Lower lobe of right lung (tissue), 2 donors: ENCODE measurements around the gene ZC2HC1C. TPM values are rescaled to one million over a fixed set of nuclear protein-coding genes. Genes with fewer than 3 reads are reported as not detected.

Experiments used
- ATAC-seq, 2 donors: fragments of 200-7000 bp; cut with Tn5 transposase; one replicate each; pipeline ENCODE4 v1.9.1; 2020 to 2022; ENCODE audit warnings: mild to moderate bottlenecking in 2 of 2, moderate library complexity in 2 of 2
- DNase-seq: peaks from one replicate; pipeline ENCODE4 v3.0.0-alpha.2; 2020
- H3K27ac ChIP-seq: fragments of 200-600 bp; one replicate; pipeline ENCODE4 v1.8.0; 2022
- H3K27me3 ChIP-seq: fragments of 200-600 bp; one replicate; pipeline ENCODE4 v1.8.0; 2022; ENCODE audit warnings: low read depth
- H3K36me3 ChIP-seq: fragments of 200-600 bp; one replicate; pipeline ENCODE4 v1.8.0; 2022; ENCODE audit warnings: mild to moderate bottlenecking
- H3K4me1 ChIP-seq: fragments of 200-600 bp; one replicate; pipeline ENCODE4 v1.8.0; 2022
- H3K4me3 ChIP-seq: fragments of 200-600 bp; one replicate; pipeline ENCODE4 v1.8.0; 2022; ENCODE audit warnings: mild to moderate bottlenecking
- H3K9me3 ChIP-seq: fragments of 200-600 bp; one replicate; pipeline ENCODE4 v1.8.0; 2022
- intact Hi-C: fragments of 100-400 bp; cut with DNase I; formaldehyde crosslinking; loops from one replicate; pipeline ENCODE4 v1.11.0; 2022
- total RNA-seq: library from RNA; stranded (reverse); fragmentation: NEBNext Ultra II Directional; extraction: Animal tissue kit (Norgen Biotek cat#: 25700); gene quantifications from one replicate; pipeline ENCODE4 v1.2.1, GENCODE V29; 2021
- TF ChIP-seq, protein P1 (sequence below): fragments of 200-600 bp; IDR thresholded peaks from one replicate; pipeline ENCODE4 v1.8.0; 2022; ENCODE audit warnings: antibody characterized with exemption, mild to moderate bottlenecking
- donor health status: DM: no; HTN: yes; CAD: no; lungs with severe emphysema.

Gene ZC2HC1C
- total RNA-seq, 1 donor from 2014 or later = 4.7 TPM

DNA sequence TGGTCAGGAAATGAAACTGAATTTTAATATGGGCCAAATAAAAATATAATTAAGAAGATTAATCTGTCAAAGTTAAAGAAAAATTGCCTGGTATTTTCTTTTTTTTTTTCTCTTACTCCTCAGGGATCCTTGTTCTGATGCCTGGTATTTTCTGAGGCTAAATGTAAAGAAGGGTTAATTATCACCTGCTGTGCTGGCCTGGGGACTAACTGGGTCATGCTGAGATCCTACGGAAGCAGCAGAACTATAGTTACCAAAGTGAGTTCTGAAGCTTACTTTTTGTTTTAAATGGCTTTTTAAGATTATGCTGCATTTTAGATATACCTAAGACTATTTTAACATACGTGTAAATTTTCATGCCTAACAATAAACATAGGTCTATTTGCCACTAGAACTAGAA, 23.3 kb downstream of the ZC2HC1C start:
- intact Hi-C loops = no loop called here
- TF ChIP-seq, protein P1, sequence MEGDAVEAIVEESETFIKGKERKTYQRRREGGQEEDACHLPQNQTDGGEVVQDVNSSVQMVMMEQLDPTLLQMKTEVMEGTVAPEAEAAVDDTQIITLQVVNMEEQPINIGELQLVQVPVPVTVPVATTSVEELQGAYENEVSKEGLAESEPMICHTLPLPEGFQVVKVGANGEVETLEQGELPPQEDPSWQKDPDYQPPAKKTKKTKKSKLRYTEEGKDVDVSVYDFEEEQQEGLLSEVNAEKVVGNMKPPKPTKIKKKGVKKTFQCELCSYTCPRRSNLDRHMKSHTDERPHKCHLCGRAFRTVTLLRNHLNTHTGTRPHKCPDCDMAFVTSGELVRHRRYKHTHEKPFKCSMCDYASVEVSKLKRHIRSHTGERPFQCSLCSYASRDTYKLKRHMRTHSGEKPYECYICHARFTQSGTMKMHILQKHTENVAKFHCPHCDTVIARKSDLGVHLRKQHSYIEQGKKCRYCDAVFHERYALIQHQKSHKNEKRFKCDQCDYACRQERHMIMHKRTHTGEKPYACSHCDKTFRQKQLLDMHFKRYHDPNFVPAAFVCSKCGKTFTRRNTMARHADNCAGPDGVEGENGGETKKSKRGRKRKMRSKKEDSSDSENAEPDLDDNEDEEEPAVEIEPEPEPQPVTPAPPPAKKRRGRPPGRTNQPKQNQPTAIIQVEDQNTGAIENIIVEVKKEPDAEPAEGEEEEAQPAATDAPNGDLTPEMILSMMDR = no peak
- H3K4me3 ChIP-seq = no peak overlapping the region
- H3K4me1 ChIP-seq = no peaks in the 10 kb centered on the region
- no peaks in the 10 kb centered on the region for H3K27me3 ChIP-seq
- H3K36me3 ChIP-seq = peaks cover 99% of the 10 kb centered on the region
- no peak overlapping the region for H3K27ac ChIP-seq
- ATAC-seq (no peak), DNase-seq (no peak)
- H3K9me3 ChIP-seq = no peaks in the 10 kb centered on the region

DNA sequence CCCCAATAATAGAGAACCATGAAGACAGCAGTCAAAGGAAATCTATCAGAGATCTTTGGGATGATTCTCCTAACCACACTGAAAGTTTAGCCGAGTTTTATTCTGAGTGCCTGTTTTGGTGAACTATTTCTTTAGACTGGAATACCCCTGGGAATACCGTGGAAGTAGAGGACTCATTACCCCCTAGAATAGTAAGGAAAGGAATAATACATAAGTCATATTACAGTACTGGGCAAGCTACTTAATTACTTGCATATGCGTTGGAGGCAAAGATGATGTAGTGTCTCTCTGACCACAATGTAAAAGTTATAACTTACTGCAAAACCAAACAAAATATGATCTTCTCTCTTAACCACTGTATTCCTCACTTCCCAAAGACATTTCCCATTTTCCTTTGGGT, 25.5 kb downstream of the ZC2HC1C start:
- H3K27ac ChIP-seq = no peak overlapping the region
- ATAC-seq (no peak), DNase-seq (no peak)
- intact Hi-C loops = no loop called here
- no peaks in the 10 kb centered on the region for H3K4me1 ChIP-seq
- no peaks in the 10 kb centered on the region for H3K27me3 ChIP-seq
- H3K36me3 ChIP-seq = peaks cover 100% of the 10 kb centered on the region
- no peak overlapping the region for H3K4me3 ChIP-seq
- no peaks in the 10 kb centered on the region for H3K9me3 ChIP-seq
- TF ChIP-seq, protein P1 = no peak

DNA sequence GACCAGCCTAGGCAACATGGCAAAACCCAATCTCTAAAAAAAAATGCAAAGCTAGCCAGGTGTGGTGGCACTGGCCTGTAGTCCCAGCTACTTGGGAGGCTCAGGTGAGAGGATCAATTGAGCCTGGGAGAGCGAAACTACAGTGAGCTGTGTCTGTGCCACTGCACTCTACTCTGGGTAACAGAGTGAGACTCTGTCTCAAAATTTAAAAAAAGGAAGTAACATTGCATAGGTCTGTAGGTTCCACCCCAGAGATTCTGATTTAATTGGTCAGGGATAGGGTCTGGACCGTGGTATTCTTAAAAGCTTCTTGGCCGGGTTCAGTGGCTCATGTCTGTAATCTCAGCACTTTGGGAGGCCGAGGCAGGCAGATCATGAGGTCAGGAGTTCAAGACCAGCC, 26.2 kb downstream of the ZC2HC1C start:
- Histone ChIP-seq H3K27ac (no peak overlapping the region), H3K27me3 (no peaks in the 10 kb centered on the region), H3K4me3 (no peak overlapping the region), H3K36me3 (peaks cover 100% of the 10 kb centered on the region), H3K4me1 (no peaks in the 10 kb centered on the region), H3K9me3 (no peaks in the 10 kb centered on the region)
- DNase-seq (no peak), ATAC-seq (no peak)
- intact Hi-C loops = no loop called here
- TF ChIP-seq, protein P1 = no peak

DNA sequence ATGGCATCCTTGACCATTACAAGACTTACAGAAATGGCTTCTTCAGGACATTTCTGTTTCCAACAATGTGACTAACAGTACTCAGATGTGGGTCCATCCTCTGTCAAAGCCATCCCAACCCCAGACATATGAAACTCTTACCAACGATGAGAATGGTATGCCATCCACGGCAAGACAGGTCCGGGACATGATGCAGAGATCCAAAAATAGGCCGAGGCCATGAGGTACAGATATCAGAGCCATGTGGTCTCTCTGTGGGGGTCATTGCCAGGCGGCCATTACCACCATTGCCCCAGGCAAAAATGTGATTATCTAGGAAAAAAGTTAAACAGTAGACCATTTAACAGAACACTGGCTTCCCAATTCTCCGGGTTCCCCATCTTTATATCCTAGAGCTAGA, 27.5 kb downstream of the ZC2HC1C start:
- intact Hi-C loops = no loop called here
- ATAC-seq (no peak), DNase-seq (no peak)
- H3K27ac ChIP-seq = no peak overlapping the region
- peaks cover 100% of the 10 kb centered on the region for H3K36me3 ChIP-seq
- H3K4me1 ChIP-seq = no peaks in the 10 kb centered on the region
- TF ChIP-seq, protein P1 = no peak
- no peak overlapping the region for H3K4me3 ChIP-seq
- no peaks in the 10 kb centered on the region for H3K9me3 ChIP-seq
- no peaks in the 10 kb centered on the region for H3K27me3 ChIP-seq

DNA sequence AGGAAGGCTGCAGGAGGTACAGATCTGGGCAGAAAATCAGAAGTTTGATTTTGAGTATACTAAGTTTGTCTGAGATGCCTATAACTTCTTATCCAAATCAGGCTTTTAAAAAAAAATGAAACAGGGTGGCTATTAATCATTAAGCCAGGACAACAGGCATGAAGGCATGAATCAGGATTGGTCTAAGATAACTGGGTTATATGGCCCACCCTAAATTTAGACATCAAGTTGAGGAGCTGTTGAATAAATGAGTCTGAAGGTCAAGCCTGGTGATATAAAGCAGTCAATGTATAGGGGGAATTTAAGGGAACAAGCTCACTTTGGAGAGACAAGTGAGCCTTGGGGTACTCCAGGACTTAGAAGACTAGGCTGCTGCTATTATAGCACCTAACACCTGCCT, 28.8 kb downstream of the ZC2HC1C start:
- ATAC-seq = no peak
- H3K27me3 ChIP-seq = no peaks in the 10 kb centered on the region
- no peaks in the 10 kb centered on the region for H3K9me3 ChIP-seq
- intact Hi-C loops = no loop called here
- H3K36me3 ChIP-seq = peaks cover 98% of the 10 kb centered on the region
- TF ChIP-seq, protein P1 = no peak
- no peak overlapping the region for H3K27ac ChIP-seq
- no peak overlapping the region for H3K4me3 ChIP-seq
- DNase-seq = no peak
- H3K4me1 ChIP-seq = no peaks in the 10 kb centered on the region

DNA sequence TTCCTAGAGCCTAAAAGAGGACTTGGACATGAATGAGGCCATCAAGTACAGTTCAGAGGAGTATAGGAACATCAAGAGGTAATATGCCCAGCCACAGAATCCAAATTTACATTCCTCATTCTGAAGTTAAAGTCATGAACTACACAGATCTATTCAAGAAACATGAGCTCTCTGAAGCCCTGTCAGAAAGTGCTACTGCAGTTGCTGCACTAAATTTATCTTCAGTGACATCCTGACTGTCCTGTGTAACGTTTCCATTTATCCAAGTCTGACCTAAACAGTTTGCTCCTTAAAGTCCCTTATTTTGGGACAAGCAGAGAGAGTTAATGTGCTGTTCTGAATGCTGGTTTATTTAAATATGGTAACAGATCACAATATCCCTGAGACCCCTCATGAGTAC, 29.2 kb downstream of the ZC2HC1C start:
- Histone ChIP-seq H3K4me3 (no peak overlapping the region), H3K4me1 (no peaks in the 10 kb centered on the region), H3K27ac (no peak overlapping the region), H3K9me3 (no peaks in the 10 kb centered on the region), H3K27me3 (no peaks in the 10 kb centered on the region), H3K36me3 (peaks cover 98% of the 10 kb centered on the region)
- TF ChIP-seq, protein P1 = no peak
- no peak for ATAC-seq
- intact Hi-C loops = no loop called here
- no peak for DNase-seq
